Measurements from ENCODE around the gene PRDM16. TPM values are rescaled to one million over a fixed set of nuclear protein-coding genes. Genes with fewer than 3 reads are reported as not detected.

The PRDM16 gene
- total RNA-seq, 4 donors from 2014 or later: 0.08 to 0.19 (median 0.12) TPM

DNA sequence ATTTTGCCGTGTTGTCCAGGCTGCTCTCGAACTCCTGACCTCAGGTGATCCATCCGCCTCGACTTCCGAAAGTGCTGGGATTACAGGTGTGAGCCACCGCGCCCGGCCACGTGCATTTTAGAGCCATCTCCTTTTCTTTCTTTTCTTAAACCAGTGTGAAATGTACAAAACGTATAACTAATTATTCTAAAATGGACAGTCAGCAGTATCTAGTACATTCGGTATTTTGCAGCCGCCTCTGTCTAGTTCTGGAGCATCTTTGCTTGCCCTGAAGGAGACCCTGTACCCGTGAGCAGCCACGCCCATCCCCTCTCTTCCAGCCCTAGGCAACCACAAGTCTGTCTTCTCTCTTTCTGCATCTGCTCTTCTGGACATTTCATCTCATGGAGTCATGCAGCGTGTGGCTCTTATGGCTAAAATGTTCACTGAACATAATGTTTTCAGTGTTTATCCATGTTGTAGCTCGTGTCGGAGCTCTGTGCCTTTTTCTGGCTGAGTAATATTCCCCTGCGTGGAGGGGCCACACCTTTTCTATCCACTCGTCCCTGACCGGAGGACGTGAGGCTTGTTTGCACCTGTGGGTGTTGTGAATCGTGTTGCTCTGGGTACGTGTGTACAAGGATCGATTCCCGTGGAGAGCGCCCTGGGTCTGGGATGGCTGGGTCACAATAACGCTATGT lies 198.0 kb downstream of the PRDM16 start:
- TF ChIP-seq CTCF (IDR thresholded peaks at IDR 0.05): no peak
- no peak for TF ChIP-seq POLR2A (IDR thresholded peaks at IDR 0.05)
- Histone ChIP-seq H3K27me3 (peaks cover 0 to 94% (median 0%) of the 10 kb centered on the region in 4 donors), H3K9me3 (no peaks in the 10 kb centered on the region), H3K36me3 (no peaks in the 10 kb centered on the region), H3K27ac (no peak overlapping the region), H3K4me1 (no peaks in the 10 kb centered on the region), H3K4me3 (no peak overlapping the region)
- no peak for DNase-seq
- 78 to 85% methylated on average over 27 of the region's 27 CpGs for WGBS, 2 donors
- intact Hi-C loops (cut with DNase I): no loop called here

DNA sequence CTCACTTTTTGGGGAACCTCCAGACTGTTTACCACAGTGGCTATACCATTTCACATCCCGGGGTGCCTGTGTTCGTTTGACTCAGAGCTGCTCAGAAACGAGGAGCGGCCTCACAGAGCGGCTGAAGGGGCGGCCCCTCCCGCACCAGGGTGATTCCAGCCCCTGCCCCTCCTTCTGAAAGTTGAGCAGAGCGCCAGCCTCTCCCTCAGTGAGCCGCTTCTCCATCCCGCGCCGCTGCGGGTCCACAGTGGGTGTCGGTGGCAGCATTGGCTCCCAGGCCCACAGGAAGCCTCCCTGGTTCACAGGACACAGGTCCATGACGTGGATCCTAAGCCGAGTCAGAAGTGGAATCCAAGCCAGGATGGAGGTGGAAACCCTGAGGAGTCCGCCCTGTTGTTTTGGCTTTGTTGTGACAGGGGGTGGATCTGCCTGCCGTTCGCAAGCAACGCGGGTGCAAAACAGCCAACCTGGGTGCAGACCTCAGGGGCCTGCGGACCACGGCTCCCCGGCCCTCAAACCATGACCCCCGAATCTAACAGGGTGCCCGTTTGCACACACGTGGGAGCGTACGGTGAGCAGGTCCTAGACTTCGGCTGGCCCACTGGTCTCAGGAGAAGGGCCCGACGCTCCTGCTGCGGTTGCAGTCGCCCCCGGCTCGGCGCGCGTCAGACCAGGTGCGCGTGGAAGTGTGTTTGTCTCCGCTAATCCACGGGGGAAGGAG lies 198.7 kb downstream of the PRDM16 start:
- DNase-seq: no peak
- intact Hi-C loops (cut with DNase I): no loop called here
- Histone ChIP-seq H3K27ac (no peak overlapping the region), H3K9me3 (no peaks in the 10 kb centered on the region), H3K36me3 (no peaks in the 10 kb centered on the region), H3K27me3 (peaks cover 0 to 92% (median 0%) of the 10 kb centered on the region in 4 donors), H3K4me1 (no peaks in the 10 kb centered on the region), H3K4me3 (no peak overlapping the region)
- TF ChIP-seq POLR2A (IDR thresholded peaks at IDR 0.05) (no peak), CTCF (IDR thresholded peaks at IDR 0.05) (no peak)
- WGBS, 2 donors: 77 to 81% methylated on average over 21 to 24 of the region's 43 CpGs

DNA sequence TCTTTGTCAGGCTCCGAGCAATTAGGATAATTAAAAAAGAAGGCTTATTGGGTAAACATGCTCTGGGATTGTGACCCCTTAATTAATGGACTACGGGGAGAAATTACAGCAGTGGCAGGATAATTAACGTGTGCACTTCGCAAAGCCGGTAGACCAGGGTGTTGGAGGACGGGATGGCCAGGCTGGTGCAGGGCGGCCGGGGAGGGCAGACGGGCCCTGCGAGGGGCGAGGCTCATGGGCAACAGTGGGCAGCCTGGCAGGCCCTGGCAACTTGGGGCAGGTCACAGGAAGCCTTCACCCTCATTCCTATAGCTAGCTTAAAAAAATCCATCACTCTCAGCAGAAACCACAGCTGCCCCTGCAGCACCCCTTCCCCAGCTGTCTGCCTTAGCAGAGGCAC lies 199.3 kb downstream of the PRDM16 start:
- Histone ChIP-seq H3K36me3 (no peaks in the 10 kb centered on the region), H3K9me3 (no peaks in the 10 kb centered on the region), H3K4me1 (no peaks in the 10 kb centered on the region), H3K27me3 (peaks cover 0 to 92% (median 0%) of the 10 kb centered on the region in 4 donors), H3K4me3 (no peak overlapping the region), H3K27ac (no peak overlapping the region)
- intact Hi-C loops (cut with DNase I): no loop called here
- TF ChIP-seq POLR2A (IDR thresholded peaks at IDR 0.05): no peak
- TF ChIP-seq CTCF (IDR thresholded peaks at IDR 0.05): no peak
- 60 to 69% methylated on average over 11 of the region's 11 CpGs for WGBS, 2 donors
- no peak for DNase-seq

DNA sequence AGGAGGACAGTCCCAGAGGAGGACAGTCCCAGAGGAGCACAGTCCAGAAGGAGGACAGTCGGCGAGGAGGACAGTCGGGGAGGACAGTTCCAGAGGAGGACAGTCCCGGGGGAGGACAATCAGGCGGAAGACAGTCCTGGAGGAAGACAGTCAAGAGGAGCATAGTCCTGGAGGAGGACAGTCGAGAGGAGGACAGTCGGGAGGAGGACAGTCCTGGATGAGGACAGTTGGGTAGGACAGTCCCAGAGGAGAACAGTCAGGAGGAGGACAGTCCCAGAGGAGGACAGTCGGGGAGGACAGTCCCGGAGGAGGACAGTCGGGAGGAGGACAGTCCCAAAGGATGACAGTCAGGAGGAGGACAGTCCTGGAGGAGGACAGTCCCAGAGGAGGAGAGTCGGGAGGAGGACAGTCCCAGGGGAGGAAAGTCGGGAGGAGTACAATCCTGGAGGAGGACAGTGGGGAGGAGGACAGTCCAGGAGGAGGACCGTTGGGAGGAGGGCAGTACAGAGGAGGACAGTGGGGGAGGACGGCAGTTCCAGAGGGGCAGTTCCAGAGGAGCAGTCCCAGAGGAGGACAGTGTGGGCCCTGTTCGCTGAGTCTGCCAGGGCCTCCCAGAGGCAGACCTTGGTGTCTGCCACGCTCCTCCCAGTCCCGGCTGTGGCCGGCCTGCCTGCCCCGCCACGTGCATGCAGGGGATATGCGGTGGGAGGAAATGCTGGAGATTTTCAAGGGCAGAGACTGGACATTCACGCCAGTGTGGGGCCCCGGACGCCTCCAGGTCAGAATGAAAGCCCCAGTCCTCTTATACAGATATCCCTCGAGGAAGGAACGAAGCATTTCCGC lies 201.6 kb downstream of the PRDM16 start:
- Histone ChIP-seq H3K36me3 (no peaks in the 10 kb centered on the region), H3K27me3 (peaks cover 0 to 69% (median 0%) of the 10 kb centered on the region in 4 donors), H3K9me3 (no peaks in the 10 kb centered on the region), H3K27ac (no peak overlapping the region), H3K4me3 (no peak overlapping the region), H3K4me1 (no peaks in the 10 kb centered on the region)
- intact Hi-C loops (cut with DNase I): no loop called here
- DNase-seq: no peak
- WGBS, 2 donors: 70 to 87% methylated on average over 22 to 26 of the region's 27 CpGs
- no peak for TF ChIP-seq CTCF (IDR thresholded peaks at IDR 0.05)
- TF ChIP-seq POLR2A (IDR thresholded peaks at IDR 0.05): no peak
